ENCODE data around the gene COL24A1.
"Not testable (repeated sequence)": the region's sequence is repeated elsewhere in the genome, so short reads cannot be mapped to it uniquely, and the experiment has no call there.

The COL24A1 gene

GRCh38 chr1:85884372-85885035 is 272.1 kb downstream of the COL24A1 start:
- Histone ChIP-seq H3K27me3 (ENCODE audit: insufficient read depth, low read length, poor library complexity) (no peaks in the 10 kb centered on the region), H4K20me1 (ENCODE audit: insufficient read depth, low read length) (no peaks in the 10 kb centered on the region), H3K36me3 (ENCODE audit: insufficient read depth, low read length) (no peaks in the 10 kb centered on the region), H2AFZ (ENCODE audit: low read depth, low read length) (no peak overlapping the region), H3K79me2 (ENCODE audit: insufficient read depth, low read length) (no peaks in the 10 kb centered on the region), H3K27ac (ENCODE audit: low read length) (no peak overlapping the region), H3K4me2 (ENCODE audit: insufficient read depth, low read length) (no peak overlapping the region), H3K9me3 (ENCODE audit: insufficient read depth, low read length, severe bottlenecking) (no peaks in the 10 kb centered on the region), H3K4me1 (ENCODE audit: insufficient read depth, low read length) (peaks cover 10% of the 10 kb centered on the region; the same call in 1 of the 2 replicates), H3K4me3 (ENCODE audit: low read depth in 1 of 2, low read length in 2 of 2) (no peak overlapping the region), H3K9ac (ENCODE audit: low read depth, low read length) (no peak overlapping the region)
- DNase-seq (no peak), ATAC-seq (ENCODE audit: insufficient read depth, low read depth) (peak; percentile 48; the same call in 1 of the 3 replicates)
- TF ChIP-seq EZH2 (IDR thresholded peaks at IDR 0.05; ENCODE audit: borderline replicate concordance, low read depth, low read length, severe bottlenecking) (no peak), CTCF (IDR thresholded peaks at IDR 0.05; ENCODE audit: borderline replicate concordance, extremely low read depth, low read length, poor library complexity, severe bottlenecking) (peak; percentile 43)

- Histone ChIP-seq H2AFZ (ENCODE audit: low read depth, low read length) (no peak overlapping the region; the same call in 1 of the 2 replicates), H3K4me3 (ENCODE audit: low read depth in 1 of 2, low read length in 2 of 2) (no peak overlapping the region), H3K27ac (ENCODE audit: low read length) (peak overlapping the region; percentile 75), H3K9ac (ENCODE audit: low read depth, low read length) (no peak overlapping the region; the same call in 1 of the 2 replicates), H3K79me2 (ENCODE audit: insufficient read depth, low read length) (no peaks in the 10 kb centered on the region), H3K4me1 (ENCODE audit: insufficient read depth, low read length) (peaks cover 48% of the 10 kb centered on the region), H3K36me3 (ENCODE audit: insufficient read depth, low read length) (no peaks in the 10 kb centered on the region), H3K9me3 (ENCODE audit: insufficient read depth, low read length, severe bottlenecking) (no peaks in the 10 kb centered on the region), H4K20me1 (ENCODE audit: insufficient read depth, low read length) (no peaks in the 10 kb centered on the region), H3K4me2 (ENCODE audit: insufficient read depth, low read length) (peak overlapping the region; percentile 18; the same call in 1 of the 2 replicates), H3K27me3 (ENCODE audit: insufficient read depth, low read length, poor library complexity) (no peaks in the 10 kb centered on the region)
- DNase-seq (peak; percentile 20), ATAC-seq (ENCODE audit: insufficient read depth, low read depth) (peak; percentile 84)
- TF ChIP-seq EZH2 (IDR thresholded peaks at IDR 0.05; ENCODE audit: borderline replicate concordance, low read depth, low read length, severe bottlenecking): no peak
- TF ChIP-seq CTCF (IDR thresholded peaks at IDR 0.05; ENCODE audit: borderline replicate concordance, extremely low read depth, low read length, poor library complexity, severe bottlenecking): no peak
Measured at GRCh38 chr1:85867189-85867588, 289.4 kb downstream of the COL24A1 start.

- H3K9me3 ChIP-seq (ENCODE audit: insufficient read depth, low read length, severe bottlenecking): no peaks in the 10 kb centered on the region
- H4K20me1 ChIP-seq (ENCODE audit: insufficient read depth, low read length): no peaks in the 10 kb centered on the region
- no peaks in the 10 kb centered on the region for H3K36me3 ChIP-seq (ENCODE audit: insufficient read depth, low read length)
- no peak overlapping the region for H3K4me3 ChIP-seq (ENCODE audit: low read depth in 1 of 2, low read length in 2 of 2)
- TF ChIP-seq EZH2 (IDR thresholded peaks at IDR 0.05; ENCODE audit: borderline replicate concordance, low read depth, low read length, severe bottlenecking): no peak
- H3K27ac ChIP-seq (ENCODE audit: low read length): peak overlapping the region; percentile 68
- ATAC-seq (ENCODE audit: insufficient read depth, low read depth) (no peak), DNase-seq (no peak)
- peaks cover 48% of the 10 kb centered on the region for H3K4me1 ChIP-seq (ENCODE audit: insufficient read depth, low read length)
- H3K79me2 ChIP-seq (ENCODE audit: insufficient read depth, low read length): no peaks in the 10 kb centered on the region
- H3K4me2 ChIP-seq (ENCODE audit: insufficient read depth, low read length): 0 out of 2 replicates have a peak overlapping the region, but pooled peaks have one; percentile 6
- 0 out of 2 replicates have a peak overlapping the region, but pooled peaks have one; percentile 12 for H3K9ac ChIP-seq (ENCODE audit: low read depth, low read length)
- no peaks in the 10 kb centered on the region for H3K27me3 ChIP-seq (ENCODE audit: insufficient read depth, low read length, poor library complexity)
- no peak overlapping the region for H2AFZ ChIP-seq (ENCODE audit: low read depth, low read length)
Measured at GRCh38 chr1:85865213-85865612, 291.4 kb downstream of the COL24A1 start.

GRCh38 chr1:85864727-85865126 is 291.8 kb downstream of the COL24A1 start:
- Histone ChIP-seq H3K4me2 (ENCODE audit: insufficient read depth, low read length) (0 out of 2 replicates have a peak overlapping the region, but pooled peaks have one; percentile 6), H3K4me3 (ENCODE audit: low read depth in 1 of 2, low read length in 2 of 2) (no peak overlapping the region), H3K27ac (ENCODE audit: low read length) (peak overlapping the region; percentile 68), H3K4me1 (ENCODE audit: insufficient read depth, low read length) (peaks cover 48% of the 10 kb centered on the region), H3K9ac (ENCODE audit: low read depth, low read length) (0 out of 2 replicates have a peak overlapping the region, but pooled peaks have one; percentile 12), H3K79me2 (ENCODE audit: insufficient read depth, low read length) (no peaks in the 10 kb centered on the region), H4K20me1 (ENCODE audit: insufficient read depth, low read length) (no peaks in the 10 kb centered on the region), H3K9me3 (ENCODE audit: insufficient read depth, low read length, severe bottlenecking) (no peaks in the 10 kb centered on the region), H3K36me3 (ENCODE audit: insufficient read depth, low read length) (no peaks in the 10 kb centered on the region), H3K27me3 (ENCODE audit: insufficient read depth, low read length, poor library complexity) (no peaks in the 10 kb centered on the region), H2AFZ (ENCODE audit: low read depth, low read length) (no peak overlapping the region)
- TF ChIP-seq EZH2 (IDR thresholded peaks at IDR 0.05; ENCODE audit: borderline replicate concordance, low read depth, low read length, severe bottlenecking): no peak
- no peak for TF ChIP-seq CTCF (IDR thresholded peaks at IDR 0.05; ENCODE audit: borderline replicate concordance, extremely low read depth, low read length, poor library complexity, severe bottlenecking)
- no peak for DNase-seq
- ATAC-seq (ENCODE audit: insufficient read depth, low read depth): peak; percentile 74

GRCh38 chr1:85863639-85864038 is 292.9 kb downstream of the COL24A1 start:
- H2AFZ ChIP-seq (ENCODE audit: low read depth, low read length); H3K9ac ChIP-seq (ENCODE audit: low read depth, low read length); H3K36me3 ChIP-seq (ENCODE audit: insufficient read depth, low read length); H3K4me3 ChIP-seq (ENCODE audit: low read depth in 1 of 2, low read length in 2 of 2); ATAC-seq (ENCODE audit: insufficient read depth, low read depth); H3K4me2 ChIP-seq (ENCODE audit: insufficient read depth, low read length); DNase-seq; H3K9me3 ChIP-seq (ENCODE audit: insufficient read depth, low read length, severe bottlenecking); H3K27ac ChIP-seq (ENCODE audit: low read length); H3K27me3 ChIP-seq (ENCODE audit: insufficient read depth, low read length, poor library complexity); H3K79me2 ChIP-seq (ENCODE audit: insufficient read depth, low read length); H4K20me1 ChIP-seq (ENCODE audit: insufficient read depth, low read length): not testable (repeated sequence)
- peaks cover 48% of the 10 kb centered on the region for H3K4me1 ChIP-seq (ENCODE audit: insufficient read depth, low read length)
